ENCODE data around the gene NEMF.

- TF ChIP-seq, protein P1, sequence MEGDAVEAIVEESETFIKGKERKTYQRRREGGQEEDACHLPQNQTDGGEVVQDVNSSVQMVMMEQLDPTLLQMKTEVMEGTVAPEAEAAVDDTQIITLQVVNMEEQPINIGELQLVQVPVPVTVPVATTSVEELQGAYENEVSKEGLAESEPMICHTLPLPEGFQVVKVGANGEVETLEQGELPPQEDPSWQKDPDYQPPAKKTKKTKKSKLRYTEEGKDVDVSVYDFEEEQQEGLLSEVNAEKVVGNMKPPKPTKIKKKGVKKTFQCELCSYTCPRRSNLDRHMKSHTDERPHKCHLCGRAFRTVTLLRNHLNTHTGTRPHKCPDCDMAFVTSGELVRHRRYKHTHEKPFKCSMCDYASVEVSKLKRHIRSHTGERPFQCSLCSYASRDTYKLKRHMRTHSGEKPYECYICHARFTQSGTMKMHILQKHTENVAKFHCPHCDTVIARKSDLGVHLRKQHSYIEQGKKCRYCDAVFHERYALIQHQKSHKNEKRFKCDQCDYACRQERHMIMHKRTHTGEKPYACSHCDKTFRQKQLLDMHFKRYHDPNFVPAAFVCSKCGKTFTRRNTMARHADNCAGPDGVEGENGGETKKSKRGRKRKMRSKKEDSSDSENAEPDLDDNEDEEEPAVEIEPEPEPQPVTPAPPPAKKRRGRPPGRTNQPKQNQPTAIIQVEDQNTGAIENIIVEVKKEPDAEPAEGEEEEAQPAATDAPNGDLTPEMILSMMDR (IDR thresholded peaks at IDR 0.05; ENCODE audit: poor library complexity, severe bottlenecking), result no peak
- no peak for TF ChIP-seq EP300 (conservative IDR thresholded peaks at IDR 0.05; ENCODE audit: poor library complexity, severe bottlenecking)
- TF ChIP-seq EZH2 (IDR thresholded peaks at IDR 0.05; ENCODE audit: borderline replicate concordance, insufficient read depth, low read length, poor library complexity, severe bottlenecking), result no peak
- no peak for TF ChIP-seq MXI1 (conservative IDR thresholded peaks at IDR 0.05; ENCODE audit: poor library complexity, severe bottlenecking)
Measured at GRCh38 chr14:49754570-49755097, 98.0 kb downstream of the NEMF start.
